ENCODE data around the gene GASK1B. TPM values are rescaled to one million over a fixed set of nuclear protein-coding genes. Genes with fewer than 3 reads are reported as not detected.

The GASK1B gene
- total RNA-seq, 2 donors from 2014 or later, result 49.9 to 56.9 TPM

GRCh38 chr4:158202481-158202880, 29.7 kb upstream of the GASK1B start:
- Histone ChIP-seq H3K9me3 (no peaks in the 10 kb centered on the region), H3K4me3 (no peak overlapping the region), H3K27ac (no peak overlapping the region), H3K36me3 (no peaks in the 10 kb centered on the region), H3K27me3 (no peaks in the 10 kb centered on the region), H3K4me1 (no peaks in the 10 kb centered on the region)
- DNase-seq (ENCODE audit: low spot score), result no peak
- TF ChIP-seq CTCF (IDR thresholded peaks at IDR 0.05), result no peak

- no peak for TF ChIP-seq CTCF (IDR thresholded peaks at IDR 0.05)
- H3K27ac ChIP-seq, result no peak overlapping the region
- H3K27me3 ChIP-seq, result no peaks in the 10 kb centered on the region
- no peak overlapping the region for H3K4me3 ChIP-seq
- H3K36me3 ChIP-seq, result no peaks in the 10 kb centered on the region
- no peaks in the 10 kb centered on the region for H3K9me3 ChIP-seq
- no peaks in the 10 kb centered on the region for H3K4me1 ChIP-seq
- DNase-seq (ENCODE audit: low spot score), result no peak
Observed at GRCh38 chr4:158201876-158202275, 29.1 kb upstream of the GASK1B start.

- Histone ChIP-seq H3K27me3 (no peaks in the 10 kb centered on the region), H3K4me1 (no peaks in the 10 kb centered on the region), H3K27ac (no peak overlapping the region), H3K4me3 (no peak overlapping the region), H3K9me3 (no peaks in the 10 kb centered on the region), H3K36me3 (no peaks in the 10 kb centered on the region)
- no peak for TF ChIP-seq CTCF (IDR thresholded peaks at IDR 0.05)
- DNase-seq (ENCODE audit: low spot score), result no peak
Observed at GRCh38 chr4:158201322-158201721, 28.5 kb upstream of the GASK1B start.

GRCh38 chr4:158200214-158200613, 27.4 kb upstream of the GASK1B start:
- Histone ChIP-seq H3K4me1 (no peaks in the 10 kb centered on the region), H3K36me3 (no peaks in the 10 kb centered on the region), H3K9me3 (no peaks in the 10 kb centered on the region), H3K27me3 (no peaks in the 10 kb centered on the region), H3K4me3 (no peak overlapping the region), H3K27ac (no peak overlapping the region)
- no peak for DNase-seq (ENCODE audit: low spot score)
- no peak for TF ChIP-seq CTCF (IDR thresholded peaks at IDR 0.05)

- TF ChIP-seq CTCF (IDR thresholded peaks at IDR 0.05), result no peak
- no peaks in the 10 kb centered on the region for H3K27me3 ChIP-seq
- no peak overlapping the region for H3K27ac ChIP-seq
- no peak for DNase-seq (ENCODE audit: low spot score)
- H3K4me3 ChIP-seq, result no peak overlapping the region
- H3K4me1 ChIP-seq, result peaks cover 0 to 7% of the 10 kb centered on the region in 2 donors
- no peaks in the 10 kb centered on the region for H3K9me3 ChIP-seq
- no peaks in the 10 kb centered on the region for H3K36me3 ChIP-seq
Observed at GRCh38 chr4:158197194-158197776, 24.5 kb upstream of the GASK1B start.

- no peaks in the 10 kb centered on the region for H3K9me3 ChIP-seq
- H3K36me3 ChIP-seq, result no peaks in the 10 kb centered on the region
- no peak for TF ChIP-seq CTCF (IDR thresholded peaks at IDR 0.05)
- peaks cover 0 to 7% of the 10 kb centered on the region in 2 donors for H3K4me1 ChIP-seq
- H3K4me3 ChIP-seq, result no peak overlapping the region
- H3K27me3 ChIP-seq, result no peaks in the 10 kb centered on the region
- H3K27ac ChIP-seq, result no peak overlapping the region
- no peak for DNase-seq (ENCODE audit: low spot score)
Observed at GRCh38 chr4:158195297-158195696, 22.5 kb upstream of the GASK1B start.

Data from right atrium auricular region (tissue), 2 donors.